ENCODE results near the gene HYDIN.
"Not testable (repeated sequence)": the region's sequence is repeated elsewhere in the genome, so short reads cannot be mapped to it uniquely, and the experiment has no call there.

GRCh38 chr16:71009440-71010223 lies 220.9 kb downstream of the HYDIN start:
- TF ChIP-seq USF1 (IDR thresholded peaks at IDR 0.05; ENCODE audit: borderline replicate concordance, low read depth); CTCF (IDR thresholded peaks at IDR 0.05); USF2 (IDR thresholded peaks at IDR 0.05; ENCODE audit: borderline replicate concordance, low read depth, low read length); RAD21 (IDR thresholded peaks at IDR 0.05; ENCODE audit: low read length); EP300 (IDR thresholded peaks at IDR 0.05; ENCODE audit: borderline replicate concordance in 1 of 2, low read depth in 1 of 2, low read length in 1 of 2); TAF1 (IDR thresholded peaks at IDR 0.05; ENCODE audit: borderline replicate concordance, low read depth, low read length); JUND (IDR thresholded peaks at IDR 0.05); FOXJ3 (CRISPR knock-in tag; IDR thresholded peaks at IDR 0.05); ZBTB33 (IDR thresholded peaks at IDR 0.05; ENCODE audit: borderline replicate concordance, low read depth); TEAD4 (IDR thresholded peaks at IDR 0.05; ENCODE audit: borderline replicate concordance, insufficient read depth); YY1 (IDR thresholded peaks at IDR 0.05; ENCODE audit: low read depth); TCF12 (IDR thresholded peaks at IDR 0.05): not testable (repeated sequence)
